Osteocyte (in vitro differentiated cells): ENCODE data around the gene SNCA. TPM values are rescaled to one million over a fixed set of nuclear protein-coding genes. Genes with fewer than 3 reads are reported as not detected.
A peak's percentile ranks its signal among the peaks of the same experiment; 100 is the strongest.

Experiments used
- DNase-seq: peaks from one replicate; pipeline ENCODE4 v3.0.0; 2021; ENCODE audit warnings: mixed read lengths; ENCODE audit not compliant: unreplicated experiment; ENCODE audit errors: extremely low spot score
- H3K27ac Mint-ChIP-seq: one replicate; pipeline ENCODE4 v1.8.0; 2021; ENCODE audit warnings: mild to moderate bottlenecking, mixed read lengths; ENCODE audit not compliant: unreplicated experiment
- H3K27me3 Mint-ChIP-seq: one replicate; pipeline ENCODE4 v1.8.0; 2021; ENCODE audit warnings: mixed read lengths; ENCODE audit not compliant: unreplicated experiment
- H3K36me3 Mint-ChIP-seq: one replicate; pipeline ENCODE4 v1.8.0; 2021; ENCODE audit warnings: mixed read lengths; ENCODE audit not compliant: unreplicated experiment
- H3K4me1 Mint-ChIP-seq: one replicate; pipeline ENCODE4 v1.8.0; 2021; ENCODE audit warnings: mixed read lengths; ENCODE audit not compliant: unreplicated experiment
- H3K4me3 Mint-ChIP-seq: one replicate; pipeline ENCODE4 v1.8.0; 2021; ENCODE audit warnings: mild to moderate bottlenecking, moderate library complexity, mixed read lengths; ENCODE audit not compliant: unreplicated experiment
- H3K9me3 Mint-ChIP-seq: one replicate; pipeline ENCODE4 v1.8.0; 2021; ENCODE audit warnings: mixed read lengths; ENCODE audit not compliant: unreplicated experiment
- CTCF ChIP-seq: fragments of 200-600 bp; sonication (generic); IDR thresholded peaks from 2 replicates; pipeline ENCODE4 v1.5.0; 2021; ENCODE audit warnings: antibody characterized with exemption, mild to moderate bottlenecking, moderate library complexity
- total RNA-seq: library from RNA; stranded (reverse); gene quantifications from 2 replicates; pipeline ENCODE4 v1.2.1, GENCODE V29; 2021

Gene SNCA
- total RNA-seq, 1 donor from 2014 or later = 8.8 TPM

- Mint-ChIP-seq H3K27me3 (no peaks in the 10 kb centered on the region), H3K27ac (peak overlapping the region; percentile 98), H3K4me1 (peaks cover 61% of the 10 kb centered on the region), H3K4me3 (no peak overlapping the region), H3K9me3 (no peaks in the 10 kb centered on the region), H3K36me3 (no peaks in the 10 kb centered on the region)
- no peak for DNase-seq
- TF ChIP-seq CTCF = no peak
Measured at GRCh38 chr4:89708903-89709421, 128.0 kb downstream of the SNCA start.

- no peaks in the 10 kb centered on the region for H3K9me3 Mint-ChIP-seq
Measured at GRCh38 chr4:89707467-89707866, 129.5 kb downstream of the SNCA start.

GRCh38 chr4:89704651-89705395 lies 132.1 kb downstream of the SNCA start:
- H3K4me3 Mint-ChIP-seq = no peak overlapping the region
- peaks cover 4% of the 10 kb centered on the region for H3K36me3 Mint-ChIP-seq
- peaks cover 30% of the 10 kb centered on the region for H3K4me1 Mint-ChIP-seq
- H3K27me3 Mint-ChIP-seq = no peaks in the 10 kb centered on the region
- TF ChIP-seq CTCF = no peak
- DNase-seq = no peak
- no peak overlapping the region for H3K27ac Mint-ChIP-seq
- no peaks in the 10 kb centered on the region for H3K9me3 Mint-ChIP-seq

More at GRCh38 chr4:89707467-89707866, 129.5 kb downstream of the SNCA start:
- H3K27me3 Mint-ChIP-seq = no peaks in the 10 kb centered on the region
- H3K4me1 Mint-ChIP-seq = peaks cover 47% of the 10 kb centered on the region
- DNase-seq = no peak
- TF ChIP-seq CTCF = no peak
- H3K27ac Mint-ChIP-seq = no peak overlapping the region
- H3K36me3 Mint-ChIP-seq = no peaks in the 10 kb centered on the region
- H3K4me3 Mint-ChIP-seq = no peak overlapping the region

- no peak overlapping the region for H3K4me3 Mint-ChIP-seq
- H3K36me3 Mint-ChIP-seq = peaks cover 4% of the 10 kb centered on the region
- DNase-seq = no peak
- no peak for TF ChIP-seq CTCF
- H3K27me3 Mint-ChIP-seq = peaks cover 2% of the 10 kb centered on the region
- no peaks in the 10 kb centered on the region for H3K9me3 Mint-ChIP-seq
- peaks cover 22% of the 10 kb centered on the region for H3K4me1 Mint-ChIP-seq
- H3K27ac Mint-ChIP-seq = no peak overlapping the region
Measured at GRCh38 chr4:89703829-89704590, 133.0 kb downstream of the SNCA start.
